H7 (cell line): Measurements from ENCODE around the gene DUSP9. TPM values are rescaled to one million over a fixed set of nuclear protein-coding genes. Genes with fewer than 3 reads are reported as not detected.
"Not testable (repeated sequence)": the region's sequence is repeated elsewhere in the genome, so short reads cannot be mapped to it uniquely, and the experiment has no call there.

Source experiments
- DNase-seq: peaks from one replicate; pipeline ENCODE4 v3.0.0; 2012
- H3K27me3 ChIP-seq: 2 replicates; pipeline ENCODE4 v1.6.0; 2011; ENCODE audit warnings: mild to moderate bottlenecking, low read length; ENCODE audit not compliant: control insufficient read depth, insufficient read depth
- H3K36me3 ChIP-seq: replicated peaks from 2 replicates; pipeline ENCODE4 v1.5.1; 2011; ENCODE audit warnings: low read length; ENCODE audit not compliant: control insufficient read depth, insufficient read depth
- H3K4me3 ChIP-seq: 2 replicates; pipeline ENCODE4 v1.5.1; 2011; ENCODE audit warnings: low read depth, mild to moderate bottlenecking, control low read depth, low read length, moderate library complexity; ENCODE audit not compliant: insufficient read depth
- total RNA-seq: library from RNA; depleted of rRNA; stranded (reverse); fragments of >200 nt; shearing (Covaris generic); gene quantifications from 2 replicates; pipeline ENCODE4 v1.2.3, GENCODE V29; 2014

DUSP9 gene
- total RNA-seq, 1 experiment from 2014 or later, result 2.3 TPM

- H3K27me3 ChIP-seq, DNase-seq, H3K36me3 ChIP-seq, H3K4me3 ChIP-seq: not testable (repeated sequence)
These were observed 36.5 kb downstream of the DUSP9 start for GRCh38 chrX:153683486-153683885.

DNA sequence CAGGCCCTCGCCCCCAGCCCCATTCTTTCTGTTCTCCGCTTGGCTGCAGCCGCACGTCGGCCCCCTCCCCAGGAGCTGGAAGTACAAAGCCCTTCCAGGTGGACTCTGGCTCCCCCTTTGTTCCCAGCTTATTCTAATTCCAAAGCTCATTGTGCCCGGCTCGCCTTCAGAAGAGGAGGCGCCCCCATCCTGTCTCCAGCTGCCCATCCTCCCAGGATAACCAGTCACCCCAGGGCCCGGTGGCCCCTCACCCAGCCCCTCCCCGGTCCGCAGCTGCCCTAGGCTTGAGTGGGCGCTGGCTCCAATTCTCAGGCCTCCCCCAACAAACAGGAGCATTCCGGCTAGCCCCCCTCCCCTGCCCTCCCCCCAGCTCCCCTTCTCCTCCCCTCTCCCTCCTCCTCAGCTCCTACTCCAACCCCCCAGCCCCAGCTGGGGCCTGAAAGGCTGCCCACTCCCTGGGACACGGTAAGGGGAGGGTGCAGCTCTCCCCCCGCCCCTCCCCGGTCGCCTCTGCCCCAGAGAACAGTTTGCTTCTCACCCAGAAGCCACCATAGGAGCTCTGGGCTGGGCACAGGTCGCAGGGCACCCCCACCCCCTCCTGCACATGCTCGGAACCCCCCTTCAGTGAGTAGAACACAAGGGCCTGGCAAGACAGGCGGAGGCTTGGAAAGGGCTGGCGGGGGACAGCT lies 37.6 kb downstream of the DUSP9 start:
- H3K36me3 ChIP-seq, result no peaks in the 10 kb centered on the region
- H3K27me3 ChIP-seq, result no peaks in the 10 kb centered on the region
- H3K4me3 ChIP-seq, result no peak overlapping the region
- DNase-seq, result peak; percentile 85

DNA sequence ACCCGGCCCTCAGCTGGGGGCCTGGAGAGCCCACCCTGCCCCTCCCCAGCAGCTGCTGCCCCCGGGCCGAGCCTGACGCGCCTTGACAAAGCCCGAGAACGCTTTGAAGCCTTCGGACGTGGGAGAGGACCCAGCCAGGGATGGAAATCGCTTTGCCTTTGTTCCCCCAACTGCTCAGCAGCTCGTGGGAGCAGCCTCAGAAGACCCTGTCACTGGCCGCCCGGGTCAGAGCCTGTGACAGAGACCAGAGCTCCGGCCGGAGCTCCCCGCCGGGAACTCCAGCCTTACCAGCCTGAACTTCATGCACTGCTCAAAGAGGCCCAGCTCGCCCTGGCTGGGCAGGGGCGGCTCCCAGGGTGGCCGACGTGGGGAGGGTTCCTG lies 38.1 kb downstream of the DUSP9 start:
- Histone ChIP-seq H3K36me3 (no peaks in the 10 kb centered on the region), H3K27me3 (no peaks in the 10 kb centered on the region), H3K4me3 (no peak overlapping the region)
- DNase-seq, result no peak

DNA sequence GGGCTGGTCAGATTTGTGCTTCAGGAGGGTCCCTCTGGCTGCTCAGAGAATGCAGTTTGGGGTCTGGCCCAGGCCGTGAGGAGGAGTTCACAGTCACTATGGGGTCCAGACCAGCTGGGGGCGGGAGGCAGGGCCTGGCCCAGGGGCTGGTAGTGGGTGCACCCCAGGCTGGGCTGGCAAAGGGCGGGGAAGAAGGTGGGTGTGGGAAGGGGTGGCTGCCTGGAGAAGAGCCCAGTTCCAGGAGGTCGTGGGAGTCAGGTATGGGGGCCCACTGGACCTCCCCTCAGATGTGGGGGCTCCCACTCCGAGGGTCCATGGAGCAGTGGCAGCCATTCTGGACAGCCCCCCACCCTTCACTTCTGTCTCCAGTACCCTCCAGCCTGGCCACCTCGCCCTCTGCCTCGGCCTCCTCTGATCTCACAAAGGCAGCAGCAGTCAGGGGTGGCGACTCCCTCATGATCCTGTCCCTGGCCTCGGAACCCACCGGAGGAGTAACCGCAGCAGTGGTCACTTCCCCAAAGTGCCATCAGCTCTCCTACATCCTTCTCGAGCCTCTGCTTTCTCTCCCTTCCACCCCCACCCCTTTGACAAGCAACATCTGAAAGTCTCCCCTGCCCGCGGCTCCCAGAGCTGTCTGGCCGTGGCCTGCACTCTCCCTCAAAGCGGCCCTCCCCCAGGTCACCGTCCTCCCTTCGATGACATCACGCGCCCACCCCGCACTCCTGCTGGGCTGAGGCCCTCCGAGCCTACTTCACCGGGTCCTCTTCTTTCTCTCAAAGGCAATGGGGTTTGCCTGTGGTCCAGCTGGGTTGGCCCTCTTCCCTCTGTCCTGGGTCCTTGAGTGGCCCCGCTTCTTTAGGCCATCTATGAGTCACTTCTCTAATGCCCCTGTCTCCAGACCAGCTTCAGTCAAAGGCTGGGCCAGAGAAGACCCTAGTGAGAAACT lies 39.0 kb downstream of the DUSP9 start:
- Histone ChIP-seq H3K4me3 (no peak overlapping the region), H3K27me3 (no peaks in the 10 kb centered on the region), H3K36me3 (no peaks in the 10 kb centered on the region)
- no peak for DNase-seq

DNA sequence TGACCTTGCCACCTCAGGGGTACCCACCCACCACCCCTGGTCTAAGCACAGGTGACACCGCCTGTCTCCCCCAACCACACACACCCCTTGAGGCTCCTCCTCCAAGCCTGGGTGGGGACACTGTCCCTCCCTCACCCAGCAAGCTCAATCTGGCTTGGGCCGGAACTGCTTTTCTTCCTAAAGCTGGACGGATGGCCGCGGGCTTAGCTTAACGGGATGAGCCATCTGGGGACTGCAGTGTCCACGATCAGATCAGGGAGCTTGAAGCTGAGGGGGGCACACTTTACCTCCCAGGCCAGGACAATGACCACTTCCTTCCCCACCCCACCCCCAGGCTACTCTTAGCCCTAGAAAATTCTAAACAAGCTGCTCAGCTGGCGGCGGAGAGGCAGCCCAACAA lies 39.7 kb downstream of the DUSP9 start:
- no peaks in the 10 kb centered on the region for H3K27me3 ChIP-seq
- no peaks in the 10 kb centered on the region for H3K36me3 ChIP-seq
- no peak for DNase-seq
- H3K4me3 ChIP-seq, result no peak overlapping the region

- DNase-seq, result peak; percentile 92
- no peaks in the 10 kb centered on the region for H3K36me3 ChIP-seq
- no peaks in the 10 kb centered on the region for H3K27me3 ChIP-seq
- H3K4me3 ChIP-seq, result peak within 1 kb of the TSS; percentile 45
These were observed 40.4 kb downstream of the DUSP9 start, which contains the start of gene SLC6A8 for GRCh38 chrX:153687121-153688039. SLC6A8 (plus strand) TSS chrX:153687926; CDS start chrX:153688575, 649 bp downstream.

- Histone ChIP-seq H3K27me3 (no peaks in the 10 kb centered on the region), H3K4me3 (no peak overlapping the region), H3K36me3 (no peaks in the 10 kb centered on the region)
- DNase-seq, result no peak
These were observed 41.1 kb downstream of the DUSP9 start for GRCh38 chrX:153688071-153688470.

- Histone ChIP-seq H3K27me3 (no peaks in the 10 kb centered on the region), H3K36me3 (no peaks in the 10 kb centered on the region), H3K4me3 (peak overlapping the region; percentile 45)
- DNase-seq, result no peak
These were observed 41.5 kb downstream of the DUSP9 start for GRCh38 chrX:153688506-153688905.

DNA sequence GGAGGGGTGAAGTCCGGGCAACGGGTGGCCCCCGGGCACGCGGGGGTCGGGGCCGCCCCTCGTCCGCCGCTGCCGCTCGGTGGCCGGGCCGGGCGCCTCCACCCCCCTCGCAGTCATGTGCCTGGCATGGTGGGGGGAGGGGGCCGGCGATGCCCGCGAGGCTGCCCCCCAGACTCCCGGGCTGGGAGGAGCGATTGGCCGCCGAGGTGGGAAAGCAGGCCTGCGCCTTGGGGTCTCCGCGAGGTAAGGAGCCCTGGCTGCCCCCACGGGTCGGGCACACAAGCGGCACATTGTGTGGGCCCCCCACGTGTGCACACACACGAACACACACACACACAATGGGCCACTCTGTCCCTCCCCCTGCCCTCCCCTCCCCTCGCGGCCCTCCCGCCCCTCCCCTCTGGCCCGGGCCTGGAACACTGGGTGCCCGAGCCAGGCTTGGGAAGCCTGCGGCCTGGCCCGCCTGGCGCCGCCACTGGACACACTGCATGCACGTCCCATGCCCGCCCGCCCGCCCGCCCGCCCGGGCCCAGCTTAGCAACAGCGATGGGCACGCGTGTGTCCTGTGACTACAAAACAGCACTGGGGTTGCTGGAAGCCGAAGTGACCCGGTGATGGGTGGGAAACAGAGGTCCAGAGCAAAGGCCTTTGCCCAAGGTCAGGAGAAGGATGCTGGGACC lies 42.0 kb downstream of the DUSP9 start:
- DNase-seq, result peak; percentile 77
- H3K27me3 ChIP-seq, result no peaks in the 10 kb centered on the region
- no peaks in the 10 kb centered on the region for H3K36me3 ChIP-seq
- peak overlapping the region; percentile 45 for H3K4me3 ChIP-seq

GRCh38 chrX:153689654-153690465 lies 42.9 kb downstream of the DUSP9 start:
- Histone ChIP-seq H3K27me3 (no peaks in the 10 kb centered on the region), H3K36me3 (no peaks in the 10 kb centered on the region), H3K4me3 (peak overlapping the region; percentile 21; the same call in 1 of the 2 replicates)
- DNase-seq, result peak; percentile 82

- DNase-seq, result no peak
- H3K36me3 ChIP-seq, result no peaks in the 10 kb centered on the region
- H3K27me3 ChIP-seq, result no peaks in the 10 kb centered on the region
- H3K4me3 ChIP-seq, result no peak overlapping the region
These were observed 43.5 kb downstream of the DUSP9 start for GRCh38 chrX:153690466-153690865.

GRCh38 chrX:153691032-153691827 lies 44.2 kb downstream of the DUSP9 start:
- not testable (repeated sequence) for H3K36me3 ChIP-seq, DNase-seq, H3K4me3 ChIP-seq, H3K27me3 ChIP-seq
